Measurements from ENCODE around the gene OOSP2.

Gene OOSP2

GRCh38 chr11:60078745-60079144, 38.5 kb downstream of the OOSP2 start:
- DNase-seq (ENCODE audit: low read depth in 1 of 2, low spot score in 1 of 2), result no peak

- DNase-seq (ENCODE audit: low read depth in 1 of 2, low spot score in 1 of 2), result no peak
Measured at GRCh38 chr11:60080535-60080934, 40.3 kb downstream of the OOSP2 start.

GRCh38 chr11:60084631-60085273, 44.5 kb downstream of the OOSP2 start:
- no peak for DNase-seq (ENCODE audit: low read depth in 1 of 2, low spot score in 1 of 2)

GRCh38 chr11:60085909-60086308, 45.7 kb downstream of the OOSP2 start:
- DNase-seq (ENCODE audit: low read depth in 1 of 2, low spot score in 1 of 2), result no peak

- no peak for DNase-seq (ENCODE audit: low read depth in 1 of 2, low spot score in 1 of 2)
Measured at GRCh38 chr11:60087239-60087638, 47.0 kb downstream of the OOSP2 start.

GRCh38 chr11:60088364-60088763, 48.2 kb downstream of the OOSP2 start, which contains the start of gene MS4A2:
MS4A2 (plus strand) TSS chr11:60088664; CDS start chr11:60088766, 102 bp downstream.
- no peak for DNase-seq (ENCODE audit: low read depth in 1 of 2, low spot score in 1 of 2)

GRCh38 chr11:60095477-60096120, 55.4 kb downstream of the OOSP2 start:
- DNase-seq (ENCODE audit: low read depth in 1 of 2, low spot score in 1 of 2), result no peak

- no peak for DNase-seq (ENCODE audit: low read depth in 1 of 2, low spot score in 1 of 2)
Measured at GRCh38 chr11:60097189-60097588, 57.0 kb downstream of the OOSP2 start.
